ENCODE results near the gene INTS11. TPM values are rescaled to one million over a fixed set of nuclear protein-coding genes. Genes with fewer than 3 reads are reported as not detected.

Gene INTS11
- total RNA-seq, 6 experiments from 2014 or later = 35.1 to 52.4 (median 43.5) TPM

- no peaks in the 10 kb centered on the region for H3K9me3 ChIP-seq
- intact Hi-C loops (cut with DNase I) = no loop called here
- peak overlapping the region; percentile 70 to 82 (median 71) for H3K27ac ChIP-seq
- H3K4me3 ChIP-seq = peak overlapping the region; percentile 99 to 100 (median 100)
- TF ChIP-seq POLR2A (IDR thresholded peaks at IDR 0.05) = no peak
- TF ChIP-seq, protein P1, sequence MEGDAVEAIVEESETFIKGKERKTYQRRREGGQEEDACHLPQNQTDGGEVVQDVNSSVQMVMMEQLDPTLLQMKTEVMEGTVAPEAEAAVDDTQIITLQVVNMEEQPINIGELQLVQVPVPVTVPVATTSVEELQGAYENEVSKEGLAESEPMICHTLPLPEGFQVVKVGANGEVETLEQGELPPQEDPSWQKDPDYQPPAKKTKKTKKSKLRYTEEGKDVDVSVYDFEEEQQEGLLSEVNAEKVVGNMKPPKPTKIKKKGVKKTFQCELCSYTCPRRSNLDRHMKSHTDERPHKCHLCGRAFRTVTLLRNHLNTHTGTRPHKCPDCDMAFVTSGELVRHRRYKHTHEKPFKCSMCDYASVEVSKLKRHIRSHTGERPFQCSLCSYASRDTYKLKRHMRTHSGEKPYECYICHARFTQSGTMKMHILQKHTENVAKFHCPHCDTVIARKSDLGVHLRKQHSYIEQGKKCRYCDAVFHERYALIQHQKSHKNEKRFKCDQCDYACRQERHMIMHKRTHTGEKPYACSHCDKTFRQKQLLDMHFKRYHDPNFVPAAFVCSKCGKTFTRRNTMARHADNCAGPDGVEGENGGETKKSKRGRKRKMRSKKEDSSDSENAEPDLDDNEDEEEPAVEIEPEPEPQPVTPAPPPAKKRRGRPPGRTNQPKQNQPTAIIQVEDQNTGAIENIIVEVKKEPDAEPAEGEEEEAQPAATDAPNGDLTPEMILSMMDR (IDR thresholded peaks at IDR 0.05) = no peak
- DNase-seq = peak; percentile 86 to 94 (median 93)
- WGBS (ENCODE audit: insufficient coverage, low coverage, low lambda C conversion rate, missing lambda C conversion rate) = 0% methylated on average over 1 of the region's 16 CpGs
- H3K4me1 ChIP-seq = peaks cover 0 to 20% (median 0%) of the 10 kb centered on the region in 4 donors
- H3K27me3 ChIP-seq = no peaks in the 10 kb centered on the region
- ATAC-seq = peak in 1 of 4 donors; percentile 1
- H3K36me3 ChIP-seq = peaks cover 0 to 17% (median 4%) of the 10 kb centered on the region in 4 donors
These were observed 1.0 kb upstream of the INTS11 start for GRCh38 chr1:1325288-1326074.

- Histone ChIP-seq H3K27ac (peak overlapping the region; percentile 47 to 82 (median 71)), H3K9me3 (no peaks in the 10 kb centered on the region), H3K4me3 (peak overlapping the region; percentile 99 to 100 (median 100)), H3K27me3 (no peaks in the 10 kb centered on the region), H3K4me1 (peaks cover 0 to 24% (median 0%) of the 10 kb centered on the region in 4 donors), H3K36me3 (peaks cover 0 to 17% (median 6%) of the 10 kb centered on the region in 4 donors)
- TF ChIP-seq POLR2A (IDR thresholded peaks at IDR 0.05) = no peak
- TF ChIP-seq, protein P1 (IDR thresholded peaks at IDR 0.05) = no peak
- intact Hi-C loops (cut with DNase I) = no loop called here
- no peak for ATAC-seq
- WGBS (ENCODE audit: insufficient coverage, low coverage, low lambda C conversion rate, missing lambda C conversion rate) = no CpG with 5 or more reads among the region's 41 CpGs
- no peak for DNase-seq
These were observed 356 bp downstream of the INTS11 start for GRCh38 chr1:1324084-1324523.

DNA sequence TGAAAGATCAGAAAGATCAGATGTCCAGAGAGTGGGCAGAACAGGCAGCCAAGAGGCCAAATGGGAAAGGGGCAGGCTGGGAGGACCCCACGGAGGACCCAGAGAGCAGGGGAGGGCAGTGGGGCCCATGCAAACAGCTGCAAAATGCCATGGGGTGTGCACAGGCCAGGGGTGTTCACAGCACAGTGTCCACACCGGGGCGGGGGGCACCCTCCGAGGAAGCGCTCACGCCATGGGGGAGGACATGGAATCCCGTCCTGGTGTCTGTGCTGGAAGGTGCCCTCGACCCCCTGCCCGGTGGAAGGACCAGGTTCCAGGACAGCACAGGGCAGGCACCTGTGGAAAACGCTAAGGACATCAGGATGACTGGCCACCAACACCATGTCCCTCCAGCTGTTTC is 1.5 kb downstream of the INTS11 start:
- intact Hi-C loops (cut with DNase I) = no loop called here
- Histone ChIP-seq H3K4me1 (peaks cover 0 to 34% (median 0%) of the 10 kb centered on the region in 4 donors), H3K27ac (no peak overlapping the region), H3K9me3 (no peaks in the 10 kb centered on the region), H3K27me3 (no peaks in the 10 kb centered on the region), H3K4me3 (no peak overlapping the region), H3K36me3 (peaks cover 0 to 17% (median 7%) of the 10 kb centered on the region in 4 donors)
- ATAC-seq (no peak), DNase-seq (no peak)
- no CpG with 5 or more reads among the region's 10 CpGs for WGBS (ENCODE audit: insufficient coverage, low coverage, low lambda C conversion rate, missing lambda C conversion rate)
- TF ChIP-seq, protein P1 (IDR thresholded peaks at IDR 0.05) = no peak
- TF ChIP-seq POLR2A (IDR thresholded peaks at IDR 0.05) = no peak

DNA sequence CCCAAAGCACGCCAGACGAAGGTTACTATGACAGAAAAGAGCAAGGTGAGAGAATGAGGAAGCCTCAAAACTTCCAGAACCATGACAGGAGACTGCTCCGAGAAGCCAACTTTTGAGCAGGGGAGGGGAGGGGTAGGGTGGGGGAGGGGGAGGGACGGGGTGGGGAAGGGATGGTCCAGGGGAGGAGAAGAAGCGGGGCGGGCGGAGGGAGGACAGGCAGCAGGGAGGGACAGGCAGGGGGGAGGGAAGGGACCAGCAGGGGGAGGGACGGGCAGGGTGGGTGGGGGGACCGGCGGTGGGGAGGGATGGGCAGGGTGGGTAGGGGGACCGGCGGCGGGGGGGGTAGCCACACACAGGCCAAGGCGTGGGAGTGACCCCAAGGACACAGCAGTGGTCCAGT is 2.0 kb downstream of the INTS11 start:
- Histone ChIP-seq H3K27ac (no peak overlapping the region), H3K4me3 (no peak overlapping the region), H3K27me3 (no peaks in the 10 kb centered on the region), H3K9me3 (no peaks in the 10 kb centered on the region), H3K36me3 (peaks cover 0 to 12% (median 6%) of the 10 kb centered on the region in 4 donors), H3K4me1 (peaks cover 0 to 38% (median 0%) of the 10 kb centered on the region in 4 donors)
- intact Hi-C loops (cut with DNase I) = no loop called here
- ATAC-seq = no peak
- TF ChIP-seq, protein P1 (IDR thresholded peaks at IDR 0.05) = no peak
- no peak for TF ChIP-seq POLR2A (IDR thresholded peaks at IDR 0.05)
- no peak for DNase-seq
- WGBS (ENCODE audit: insufficient coverage, low coverage, low lambda C conversion rate, missing lambda C conversion rate) = 84% methylated on average over 12 of the region's 14 CpGs

All from right lobe of liver (tissue), 6 donors.